ENCODE measurements around the gene NR1H4.

DNA sequence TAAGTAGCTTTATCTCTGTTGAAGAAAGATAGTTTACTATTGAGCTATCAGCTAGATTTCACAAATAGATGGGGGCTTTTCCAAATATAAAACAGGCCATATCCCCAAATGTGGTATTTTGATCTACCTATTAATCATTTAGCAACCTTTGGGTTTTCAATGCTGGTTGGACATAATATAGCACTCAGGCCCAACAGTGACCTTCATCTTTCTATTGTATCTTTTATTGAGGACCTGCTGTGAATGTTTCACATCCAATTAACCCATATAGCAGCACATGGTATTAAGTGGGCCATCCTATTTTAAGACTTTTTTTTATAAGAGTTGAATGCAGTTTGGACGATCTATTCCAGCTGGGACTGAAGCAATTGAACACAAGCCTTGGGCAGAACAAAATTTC, 10.0 kb upstream of the NR1H4 start:
- no peak for TF ChIP-seq POLR2A (IDR thresholded peaks at IDR 0.05)
- TF ChIP-seq, protein P1, sequence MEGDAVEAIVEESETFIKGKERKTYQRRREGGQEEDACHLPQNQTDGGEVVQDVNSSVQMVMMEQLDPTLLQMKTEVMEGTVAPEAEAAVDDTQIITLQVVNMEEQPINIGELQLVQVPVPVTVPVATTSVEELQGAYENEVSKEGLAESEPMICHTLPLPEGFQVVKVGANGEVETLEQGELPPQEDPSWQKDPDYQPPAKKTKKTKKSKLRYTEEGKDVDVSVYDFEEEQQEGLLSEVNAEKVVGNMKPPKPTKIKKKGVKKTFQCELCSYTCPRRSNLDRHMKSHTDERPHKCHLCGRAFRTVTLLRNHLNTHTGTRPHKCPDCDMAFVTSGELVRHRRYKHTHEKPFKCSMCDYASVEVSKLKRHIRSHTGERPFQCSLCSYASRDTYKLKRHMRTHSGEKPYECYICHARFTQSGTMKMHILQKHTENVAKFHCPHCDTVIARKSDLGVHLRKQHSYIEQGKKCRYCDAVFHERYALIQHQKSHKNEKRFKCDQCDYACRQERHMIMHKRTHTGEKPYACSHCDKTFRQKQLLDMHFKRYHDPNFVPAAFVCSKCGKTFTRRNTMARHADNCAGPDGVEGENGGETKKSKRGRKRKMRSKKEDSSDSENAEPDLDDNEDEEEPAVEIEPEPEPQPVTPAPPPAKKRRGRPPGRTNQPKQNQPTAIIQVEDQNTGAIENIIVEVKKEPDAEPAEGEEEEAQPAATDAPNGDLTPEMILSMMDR (IDR thresholded peaks at IDR 0.05): no peak
